DMS114 treated with DMSO at 0.1 percent for 48 hours (cell line): Measurements from ENCODE around the gene PTPN1.

Experiments used
- DNase-seq: peaks from one replicate; lab custom pipeline; 2025; ENCODE audit not compliant: unreplicated experiment; lab: John Stamatoyannopoulos, UW

PTPN1 gene

GRCh38 chr20:50628853-50629669, 118.9 kb downstream of the PTPN1 start:
- no peak for DNase-seq

GRCh38 chr20:50629670-50630045, 119.5 kb downstream of the PTPN1 start:
- DNase-seq: no peak

DNA sequence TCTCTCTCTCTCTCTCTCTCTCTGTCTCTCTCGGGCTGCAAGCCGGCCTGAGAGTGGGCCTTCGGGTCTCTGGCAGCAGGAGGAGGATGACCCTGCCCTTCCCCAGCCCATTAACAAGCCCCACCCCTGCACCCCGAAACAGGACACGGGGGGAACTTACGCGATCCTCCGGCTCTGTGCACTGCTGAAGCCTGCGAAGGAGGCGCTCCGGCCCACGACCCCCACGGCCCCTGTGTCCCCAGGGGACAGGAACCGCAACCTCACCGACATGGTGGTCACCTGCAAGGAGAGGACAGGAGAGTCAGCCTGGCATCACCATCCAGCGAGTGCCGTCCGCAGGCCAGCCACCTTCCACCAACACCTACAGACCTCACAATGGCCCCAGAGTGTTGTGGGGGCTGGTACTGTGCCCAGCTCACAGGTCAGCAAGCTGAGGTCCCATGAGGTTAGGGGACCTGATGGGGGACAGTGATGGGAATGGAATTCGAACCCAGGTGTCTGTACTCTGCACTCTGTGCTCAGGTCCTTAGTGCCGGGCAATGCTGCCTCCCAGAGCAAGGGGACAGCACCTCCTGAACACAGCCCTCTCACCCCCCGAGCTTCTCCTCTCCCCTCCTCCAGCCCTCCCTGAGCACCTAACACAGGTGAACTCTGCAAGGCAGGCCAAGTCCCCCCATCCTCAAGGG, 120.5 kb downstream of the PTPN1 start:
- DNase-seq: no peak

DNA sequence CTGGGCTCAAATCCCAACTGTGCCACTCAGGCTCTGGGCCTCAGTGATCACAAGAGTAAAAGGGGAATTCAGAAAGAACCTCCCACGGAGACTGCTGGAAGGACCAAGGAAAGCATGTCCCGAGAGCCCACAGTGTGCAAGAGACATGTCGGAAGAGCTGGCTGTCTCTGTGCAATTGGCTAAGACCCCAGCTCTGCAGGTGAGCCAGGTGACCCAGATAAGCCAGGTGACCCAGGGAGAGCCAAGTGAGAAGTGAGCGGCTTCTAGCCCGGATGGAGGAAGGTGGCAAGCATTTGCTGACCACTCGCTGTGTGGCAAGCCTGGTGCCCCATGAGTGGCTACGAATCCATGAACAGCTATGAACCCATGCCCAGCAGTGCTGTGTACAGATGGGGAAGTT, 122.1 kb downstream of the PTPN1 start:
- DNase-seq: no peak

GRCh38 chr20:50632701-50633100, 122.5 kb downstream of the PTPN1 start:
- no peak for DNase-seq

- no peak for DNase-seq
These were observed 123.2 kb downstream of the PTPN1 start for GRCh38 chr20:50633361-50633760.

GRCh38 chr20:50634191-50634590, 124.0 kb downstream of the PTPN1 start:
- no peak for DNase-seq
